ENCODE measurements around the gene GPC1. TPM values are rescaled to one million over a fixed set of nuclear protein-coding genes. Genes with fewer than 3 reads are reported as not detected.

Gene GPC1
- total RNA-seq, 1 donor from 2014 or later = 252 TPM

DNA sequence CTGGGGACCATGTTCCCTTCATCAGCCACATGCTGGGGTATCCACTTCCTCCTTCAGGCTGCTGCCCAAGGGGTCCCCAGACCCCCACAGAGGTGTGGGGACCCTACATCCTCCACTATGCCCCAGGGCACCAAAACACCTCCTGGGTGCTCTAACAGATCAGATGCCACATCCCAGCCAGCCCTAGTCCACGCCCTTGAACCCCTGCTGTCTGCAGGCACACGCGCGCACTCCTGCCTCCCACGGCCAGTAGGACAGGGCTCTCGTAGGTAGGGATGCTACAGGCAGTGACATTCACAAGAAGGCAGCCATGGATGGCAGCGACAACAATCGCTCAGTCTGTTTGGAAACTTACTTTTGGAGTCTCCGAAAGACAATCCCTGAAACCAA, 3.0 kb upstream of the GPC1 start:
- Histone ChIP-seq H2AFZ (ENCODE audit: low read depth, low read length) (no peak overlapping the region), H3K9ac (ENCODE audit: low read length) (no peak overlapping the region), H3K9me3 (ENCODE audit: insufficient read depth, low read depth, low read length) (no peaks in the 10 kb centered on the region), H3K27me3 (ENCODE audit: insufficient read depth, low read length) (no peaks in the 10 kb centered on the region), H3K4me3 (ENCODE audit: insufficient read depth, low read depth, low read length) (no peak overlapping the region), H4K20me1 (ENCODE audit: insufficient read depth, low read length) (peaks cover 12% of the 10 kb centered on the region), H3K36me3 (ENCODE audit: insufficient read depth, low read length) (no peaks in the 10 kb centered on the region), H3K79me2 (ENCODE audit: insufficient read depth, low read length) (peaks cover 17% of the 10 kb centered on the region), H3K4me2 (ENCODE audit: low read length) (no peak overlapping the region), H3K27ac (ENCODE audit: low read depth, low read length) (no peak overlapping the region), H3K4me1 (ENCODE audit: insufficient read depth, low read length) (peaks cover 28% of the 10 kb centered on the region)
- FAIRE-seq (no peak), DNase-seq (ENCODE audit: low read depth) (no peak)
- Mint-ChIP-seq H3K4me3 (ENCODE audit: unreplicated experiment) (no peak overlapping the region), H3K27me3 (ENCODE audit: low read depth, unreplicated experiment) (peaks cover 10% of the 10 kb centered on the region), H3K9me3 (ENCODE audit: unreplicated experiment) (peaks cover 1% of the 10 kb centered on the region), H3K36me3 (ENCODE audit: low read depth, unreplicated experiment) (peaks cover 3% of the 10 kb centered on the region), H3K27ac (ENCODE audit: unreplicated experiment) (no peak overlapping the region), H3K4me1 (ENCODE audit: low read depth, unreplicated experiment) (peaks cover 8% of the 10 kb centered on the region)
- TF ChIP-seq, protein P1, sequence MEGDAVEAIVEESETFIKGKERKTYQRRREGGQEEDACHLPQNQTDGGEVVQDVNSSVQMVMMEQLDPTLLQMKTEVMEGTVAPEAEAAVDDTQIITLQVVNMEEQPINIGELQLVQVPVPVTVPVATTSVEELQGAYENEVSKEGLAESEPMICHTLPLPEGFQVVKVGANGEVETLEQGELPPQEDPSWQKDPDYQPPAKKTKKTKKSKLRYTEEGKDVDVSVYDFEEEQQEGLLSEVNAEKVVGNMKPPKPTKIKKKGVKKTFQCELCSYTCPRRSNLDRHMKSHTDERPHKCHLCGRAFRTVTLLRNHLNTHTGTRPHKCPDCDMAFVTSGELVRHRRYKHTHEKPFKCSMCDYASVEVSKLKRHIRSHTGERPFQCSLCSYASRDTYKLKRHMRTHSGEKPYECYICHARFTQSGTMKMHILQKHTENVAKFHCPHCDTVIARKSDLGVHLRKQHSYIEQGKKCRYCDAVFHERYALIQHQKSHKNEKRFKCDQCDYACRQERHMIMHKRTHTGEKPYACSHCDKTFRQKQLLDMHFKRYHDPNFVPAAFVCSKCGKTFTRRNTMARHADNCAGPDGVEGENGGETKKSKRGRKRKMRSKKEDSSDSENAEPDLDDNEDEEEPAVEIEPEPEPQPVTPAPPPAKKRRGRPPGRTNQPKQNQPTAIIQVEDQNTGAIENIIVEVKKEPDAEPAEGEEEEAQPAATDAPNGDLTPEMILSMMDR (IDR thresholded peaks at IDR 0.05; ENCODE audit: insufficient read depth, low read depth, low read length) = no peak
- no peak for TF ChIP-seq EZH2 (IDR thresholded peaks at IDR 0.05; ENCODE audit: insufficient read depth, low read length)

DNA sequence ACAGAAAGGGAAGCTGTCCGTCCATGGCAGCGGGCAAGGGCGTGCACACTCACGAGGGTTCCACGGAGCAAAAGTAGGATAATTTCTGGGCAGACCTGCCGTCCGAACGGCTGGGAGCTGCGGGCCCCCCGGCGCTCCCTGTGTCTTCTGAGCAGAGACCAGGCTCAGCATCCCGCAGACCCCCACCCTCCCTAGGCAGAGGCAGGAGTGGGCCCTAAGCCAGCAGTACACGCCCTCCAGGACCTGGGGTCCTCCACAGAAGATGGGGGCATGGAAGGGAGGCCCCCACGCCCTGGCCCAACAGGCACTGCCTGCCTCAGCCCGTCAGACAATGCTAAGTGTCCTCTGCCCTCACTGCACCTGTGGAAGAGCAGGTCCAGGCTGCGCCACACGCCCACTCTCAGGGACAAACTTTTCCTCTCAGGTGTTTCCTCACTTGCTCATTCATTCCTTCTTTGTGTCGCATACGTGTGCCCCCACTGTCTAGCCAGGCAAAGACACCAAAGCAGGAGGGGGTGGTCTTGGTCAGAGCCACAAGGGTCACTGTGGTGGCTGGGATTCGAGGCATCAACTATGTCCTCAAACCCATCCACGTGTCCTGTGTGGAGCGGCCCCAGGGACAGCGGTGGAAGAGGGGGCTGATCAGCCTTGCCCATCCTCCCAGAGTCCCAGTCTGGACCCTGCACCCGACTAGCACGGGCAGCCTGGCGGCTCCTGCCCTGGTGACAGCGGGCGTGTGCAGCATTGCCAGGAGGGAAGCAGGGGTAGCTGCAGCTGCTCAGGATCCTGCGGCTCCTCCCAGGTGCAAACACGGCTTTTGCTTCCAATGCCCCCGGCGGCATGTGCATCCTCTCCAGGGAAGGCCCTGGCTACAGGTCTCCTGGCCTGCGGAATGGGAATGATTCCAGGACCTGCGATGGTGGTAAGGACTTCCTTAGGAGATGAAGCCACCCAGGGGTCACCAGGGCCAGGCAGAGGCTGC, 2.4 kb upstream of the GPC1 start:
- H3K4me3 Mint-ChIP-seq (ENCODE audit: unreplicated experiment) = peak overlapping the region; percentile 91
- H3K27me3 Mint-ChIP-seq (ENCODE audit: low read depth, unreplicated experiment) = peaks cover 7% of the 10 kb centered on the region
- H3K36me3 ChIP-seq (ENCODE audit: insufficient read depth, low read length) = no peaks in the 10 kb centered on the region
- peaks cover 8% of the 10 kb centered on the region for H3K4me1 Mint-ChIP-seq (ENCODE audit: low read depth, unreplicated experiment)
- H3K9me3 Mint-ChIP-seq (ENCODE audit: unreplicated experiment) = peaks cover 1% of the 10 kb centered on the region
- TF ChIP-seq, protein P1 (IDR thresholded peaks at IDR 0.05; ENCODE audit: insufficient read depth, low read depth, low read length) = no peak
- TF ChIP-seq EZH2 (IDR thresholded peaks at IDR 0.05; ENCODE audit: insufficient read depth, low read length) = no peak
- peaks cover 35% of the 10 kb centered on the region for H3K4me1 ChIP-seq (ENCODE audit: insufficient read depth, low read length)
- no peaks in the 10 kb centered on the region for H3K9me3 ChIP-seq (ENCODE audit: insufficient read depth, low read depth, low read length)
- peaks cover 19% of the 10 kb centered on the region for H4K20me1 ChIP-seq (ENCODE audit: insufficient read depth, low read length)
- H3K79me2 ChIP-seq (ENCODE audit: insufficient read depth, low read length) = peaks cover 24% of the 10 kb centered on the region
- peak overlapping the region; percentile 93 for H3K4me2 ChIP-seq (ENCODE audit: low read length)
- H3K4me3 ChIP-seq (ENCODE audit: insufficient read depth, low read depth, low read length) = no peak overlapping the region
- H3K36me3 Mint-ChIP-seq (ENCODE audit: low read depth, unreplicated experiment) = peaks cover 3% of the 10 kb centered on the region
- H3K27ac Mint-ChIP-seq (ENCODE audit: unreplicated experiment) = peak overlapping the region; percentile 83
- H2AFZ ChIP-seq (ENCODE audit: low read depth, low read length) = no peak overlapping the region
- H3K9ac ChIP-seq (ENCODE audit: low read length) = peak overlapping the region; percentile 66
- peak overlapping the region; percentile 87 for H3K27ac ChIP-seq (ENCODE audit: low read depth, low read length)
- no peak for DNase-seq (ENCODE audit: low read depth)
- no peaks in the 10 kb centered on the region for H3K27me3 ChIP-seq (ENCODE audit: insufficient read depth, low read length)
- FAIRE-seq = no peak

Measured in astrocyte (in vitro differentiated cells and primary cell).